Fibroblast of lung (primary cell): Measurements from ENCODE around the gene SLC25A20. TPM values are rescaled to one million over a fixed set of nuclear protein-coding genes. Genes with fewer than 3 reads are reported as not detected.

ENCODE experiments used
- DNase-seq, 2 donors: peaks; one replicate each; pipeline versions ENCODE4 v3.0.0 to v3.0.0-alpha.2; 2010; ENCODE audit warnings: low read depth in 2 of 2
- H2AFZ ChIP-seq: 2 replicates; pipeline ENCODE4 v1.5.1; 2012; ENCODE audit warnings: low read length, control low read depth, inconsistent platforms
- H3K27ac ChIP-seq: 2 replicates; pipeline ENCODE4 v1.5.1; 2011; ENCODE audit warnings: low read length, control low read depth; ENCODE audit not compliant: insufficient read depth
- H3K27me3 ChIP-seq: 2 replicates; pipeline ENCODE4 v1.5.1; 2011; ENCODE audit warnings: mild to moderate bottlenecking, low read length; ENCODE audit not compliant: control insufficient read depth, insufficient read depth
- H3K36me3 ChIP-seq: 2 replicates; pipeline ENCODE4 v1.5.1; 2011; ENCODE audit warnings: low read length; ENCODE audit not compliant: control insufficient read depth, insufficient read depth
- H3K4me1 ChIP-seq: 2 replicates; pipeline ENCODE4 v1.5.1; 2011; ENCODE audit warnings: low read length; ENCODE audit not compliant: control insufficient read depth, insufficient read depth; ENCODE audit errors: extremely low read depth
- H3K4me2 ChIP-seq: 2 replicates; pipeline ENCODE4 v1.5.1; 2011; ENCODE audit warnings: low read length, control low read depth; ENCODE audit not compliant: insufficient read depth; ENCODE audit errors: extremely low read depth
- H3K4me3 ChIP-seq, 4 experiments: fragments of 200-600 bp in 1 of 4; sonication (generic) in 1 of 4; replicated peaks in 1 of 4; 2 replicates each; pipeline ENCODE4 v1.5.1; 2011 to 2016; ENCODE audit warnings: low read length in 4 of 4, low read depth in 3 of 4, mild to moderate bottlenecking in 3 of 4, control low read depth in 2 of 4, inconsistent platforms in 1 of 4, mixed read lengths in 1 of 4; ENCODE audit not compliant: insufficient read depth in 1 of 4; ENCODE audit errors: control extremely low read depth in 1 of 4
- H3K79me2 ChIP-seq: 2 replicates; pipeline ENCODE4 v1.5.1; 2012; ENCODE audit warnings: mild to moderate bottlenecking, low read length, inconsistent platforms; ENCODE audit not compliant: control insufficient read depth, insufficient read depth
- H3K9ac ChIP-seq: 2 replicates; pipeline ENCODE4 v1.5.1; 2011; ENCODE audit warnings: mild to moderate bottlenecking, low read length, control low read depth; ENCODE audit not compliant: insufficient read depth
- H3K9me3 ChIP-seq: 2 replicates; pipeline ENCODE4 v1.5.1; 2012; ENCODE audit warnings: low read depth, low read length; ENCODE audit not compliant: control insufficient read depth, insufficient read depth
- H4K20me1 ChIP-seq: 2 replicates; pipeline ENCODE4 v1.5.1; 2011; ENCODE audit warnings: low read length; ENCODE audit not compliant: control insufficient read depth, insufficient read depth; ENCODE audit errors: extremely low read depth
- EZH2 ChIP-seq: IDR thresholded peaks from 2 replicates; pipeline ENCODE4 v1.5.1; 2012; ENCODE audit warnings: low read length, control low read depth, mild to moderate bottlenecking; ENCODE audit errors: missing control alignments
- polyA plus RNA-seq, 2 donors: library from polyadenylated mRNA; depleted of rRNA in 1 of 2; stranded (reverse) in 1 of 2; unstranded in 1 of 2; fragments of >200 nt; gene quantifications; 2 replicates each; pipeline ENCODE4 v1.2.1, GENCODE V29; 2011 to 2012; ENCODE audit warnings: missing spikeins in 1 of 2
- total RNA-seq: library from RNA; depleted of rRNA; stranded (reverse); fragments of >200 nt; gene quantifications from 2 replicates; pipeline ENCODE4 v1.2.1, GENCODE V29; 2014
- TF ChIP-seq, protein P1 (sequence below), 2 donors: IDR thresholded peaks in 1 of 2; conservative IDR thresholded peaks in 1 of 2; 1 replicate in 1 of 2; 2 replicates in 1 of 2; pipeline ENCODE4 v1.5.1; 2011 to 2012; ENCODE audit warnings: low read length in 2 of 2, control low read depth in 1 of 2, inconsistent platforms in 1 of 2, low read depth in 1 of 2, mild to moderate bottlenecking in 1 of 2

The SLC25A20 gene
- total and polyA plus RNA-seq, 2 donors (not counting 1 experiment from before 2014, with no cell fraction given): 25.1 to 40.3 TPM

GRCh38 chr3:48856469-48856868 lies 42.2 kb downstream of the SLC25A20 start:
- no peak for TF ChIP-seq EZH2
- TF ChIP-seq, protein P1, sequence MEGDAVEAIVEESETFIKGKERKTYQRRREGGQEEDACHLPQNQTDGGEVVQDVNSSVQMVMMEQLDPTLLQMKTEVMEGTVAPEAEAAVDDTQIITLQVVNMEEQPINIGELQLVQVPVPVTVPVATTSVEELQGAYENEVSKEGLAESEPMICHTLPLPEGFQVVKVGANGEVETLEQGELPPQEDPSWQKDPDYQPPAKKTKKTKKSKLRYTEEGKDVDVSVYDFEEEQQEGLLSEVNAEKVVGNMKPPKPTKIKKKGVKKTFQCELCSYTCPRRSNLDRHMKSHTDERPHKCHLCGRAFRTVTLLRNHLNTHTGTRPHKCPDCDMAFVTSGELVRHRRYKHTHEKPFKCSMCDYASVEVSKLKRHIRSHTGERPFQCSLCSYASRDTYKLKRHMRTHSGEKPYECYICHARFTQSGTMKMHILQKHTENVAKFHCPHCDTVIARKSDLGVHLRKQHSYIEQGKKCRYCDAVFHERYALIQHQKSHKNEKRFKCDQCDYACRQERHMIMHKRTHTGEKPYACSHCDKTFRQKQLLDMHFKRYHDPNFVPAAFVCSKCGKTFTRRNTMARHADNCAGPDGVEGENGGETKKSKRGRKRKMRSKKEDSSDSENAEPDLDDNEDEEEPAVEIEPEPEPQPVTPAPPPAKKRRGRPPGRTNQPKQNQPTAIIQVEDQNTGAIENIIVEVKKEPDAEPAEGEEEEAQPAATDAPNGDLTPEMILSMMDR (conservative IDR thresholded peaks at IDR 0.05 in 1 of 2, IDR thresholded peaks at IDR 0.05 in 1 of 2; ENCODE audit: low read depth in 1 of 2, low read length in 2 of 2): no peak

DNA sequence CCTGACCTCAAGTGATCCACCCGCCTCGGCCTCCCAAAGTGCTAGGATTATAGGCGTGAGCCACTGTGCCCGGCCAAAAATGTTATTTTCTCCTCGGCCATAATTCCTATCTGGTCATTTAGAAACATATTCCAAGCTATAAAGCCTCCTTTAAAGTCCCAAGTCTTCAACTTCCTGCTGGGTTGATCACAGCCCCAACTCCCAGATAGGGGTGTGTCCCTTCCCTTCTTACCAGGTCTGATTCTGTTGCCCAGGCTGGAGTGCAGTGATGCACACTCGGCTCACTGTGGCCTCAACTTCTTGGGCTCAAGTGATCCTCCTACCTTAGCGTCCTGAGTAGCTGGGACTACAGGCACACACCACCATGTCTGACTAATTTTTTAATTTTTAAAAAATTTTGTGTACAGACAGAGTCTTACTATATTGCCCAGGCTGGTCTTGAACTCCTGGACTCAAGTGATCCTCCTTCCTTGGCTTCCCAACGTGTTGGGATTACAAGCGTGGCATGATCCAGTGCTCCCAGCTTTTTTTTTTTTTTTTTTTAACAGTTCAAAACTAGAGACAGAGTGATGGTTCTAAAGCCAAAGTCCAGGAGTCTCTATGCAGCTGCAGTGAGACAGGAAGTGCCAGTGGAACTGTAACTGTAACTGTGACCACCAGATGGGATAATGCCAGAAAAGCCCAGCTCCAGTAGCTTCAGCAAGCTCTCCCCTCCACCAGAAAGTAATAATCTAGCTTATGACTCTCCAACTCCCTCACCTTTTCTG lies 42.8 kb downstream of the SLC25A20 start:
- no peak for DNase-seq
- H3K27ac ChIP-seq: no peak overlapping the region
- no peak overlapping the region for H3K4me2 ChIP-seq

More at GRCh38 chr3:48856469-48856868, 42.2 kb downstream of the SLC25A20 start:
- Histone ChIP-seq H3K27me3 (no peaks in the 10 kb centered on the region), H3K9me3 (no peaks in the 10 kb centered on the region), H3K27ac (no peak overlapping the region), H3K4me2 (no peak overlapping the region), H3K4me1 (no peaks in the 10 kb centered on the region), H4K20me1 (no peaks in the 10 kb centered on the region), H3K4me3 (no peak overlapping the region), H2AFZ (no peak overlapping the region), H3K36me3 (no peaks in the 10 kb centered on the region), H3K9ac (no peak overlapping the region), H3K79me2 (no peaks in the 10 kb centered on the region)
- DNase-seq: no peak

DNA sequence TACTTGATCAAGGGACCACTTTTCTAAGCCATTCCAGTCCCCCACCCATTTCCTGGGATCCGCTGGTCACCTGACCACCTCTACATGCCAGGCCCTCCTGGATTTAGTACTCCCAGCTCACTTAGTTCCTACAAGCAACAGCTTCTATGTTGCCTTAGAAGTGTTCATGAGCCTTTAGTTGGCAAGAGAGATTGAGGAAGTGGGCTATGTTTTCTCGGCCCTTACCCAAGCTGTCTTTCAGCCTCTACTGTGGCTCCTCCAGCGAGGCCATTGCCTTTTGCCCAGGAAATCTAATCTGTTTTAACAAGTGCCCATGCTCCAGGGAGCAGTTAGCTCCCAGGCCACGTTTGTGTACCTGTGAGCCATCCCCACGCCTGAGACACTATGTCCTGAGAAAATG lies 46.5 kb downstream of the SLC25A20 start:
- Histone ChIP-seq H4K20me1 (no peaks in the 10 kb centered on the region), H3K4me3 (no peak overlapping the region), H3K4me2 (no peak overlapping the region), H3K27ac (no peak overlapping the region), H3K9me3 (no peaks in the 10 kb centered on the region), H3K9ac (no peak overlapping the region), H3K4me1 (no peaks in the 10 kb centered on the region), H3K79me2 (no peaks in the 10 kb centered on the region), H3K27me3 (no peaks in the 10 kb centered on the region), H2AFZ (no peak overlapping the region), H3K36me3 (no peaks in the 10 kb centered on the region)
- TF ChIP-seq EZH2: no peak
- TF ChIP-seq, protein P1 (conservative IDR thresholded peaks at IDR 0.05 in 1 of 2, IDR thresholded peaks at IDR 0.05 in 1 of 2; ENCODE audit: low read depth in 1 of 2, low read length in 2 of 2): no peak
- DNase-seq: no peak

More for the DNA sequence above, 42.8 kb downstream of the SLC25A20 start:
- H4K20me1 ChIP-seq: no peaks in the 10 kb centered on the region
- TF ChIP-seq, protein P1 (conservative IDR thresholded peaks at IDR 0.05 in 1 of 2, IDR thresholded peaks at IDR 0.05 in 1 of 2; ENCODE audit: low read depth in 1 of 2, low read length in 2 of 2): no peak
- no peak for TF ChIP-seq EZH2
- no peaks in the 10 kb centered on the region for H3K27me3 ChIP-seq
- H3K36me3 ChIP-seq: no peaks in the 10 kb centered on the region
- H3K4me3 ChIP-seq: no peak overlapping the region
- no peak overlapping the region for H3K9ac ChIP-seq
- no peaks in the 10 kb centered on the region for H3K9me3 ChIP-seq
- H2AFZ ChIP-seq: no peak overlapping the region
- H3K4me1 ChIP-seq: no peaks in the 10 kb centered on the region
- H3K79me2 ChIP-seq: no peaks in the 10 kb centered on the region
